ENCODE data around the gene ROR2.

ROR2 gene

DNA sequence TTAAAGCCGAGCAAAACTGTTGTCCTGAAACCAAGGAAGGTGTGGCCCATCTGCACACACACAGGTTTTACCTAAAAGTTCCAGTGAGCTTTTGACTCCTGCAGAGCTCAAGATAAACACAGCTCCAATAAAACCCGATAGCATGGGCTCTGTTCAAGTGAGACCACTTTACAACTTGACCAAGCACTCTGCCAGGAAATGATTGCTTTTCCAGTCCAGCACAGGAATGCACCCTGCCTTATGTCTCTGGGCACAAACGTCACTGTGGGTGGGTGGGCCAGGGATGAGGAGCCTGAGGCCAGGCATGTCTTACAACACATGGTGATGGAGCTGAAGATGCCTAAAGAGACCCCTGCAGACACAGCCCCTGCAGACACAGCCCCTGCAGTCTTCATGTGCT lies 115.3 kb downstream of the ROR2 start:
- Histone ChIP-seq H3K79me2 (ENCODE audit: insufficient read depth, low read length) (no peaks in the 10 kb centered on the region), H3K9me3 (ENCODE audit: insufficient read depth, low read depth, low read length) (no peaks in the 10 kb centered on the region), H4K20me1 (ENCODE audit: insufficient read depth, low read length, poor library complexity, severe bottlenecking) (no peaks in the 10 kb centered on the region), H3K4me3 (ENCODE audit: low read length, poor library complexity, severe bottlenecking) (no peak overlapping the region), H3K36me3 (ENCODE audit: insufficient read depth, low read length) (no peaks in the 10 kb centered on the region), H3K27me3 (ENCODE audit: insufficient read depth, low read length, poor library complexity, severe bottlenecking) (no peaks in the 10 kb centered on the region), H3F3A (ENCODE audit: low read depth) (no peaks in the 10 kb centered on the region), H3K9ac (ENCODE audit: low read depth, low read length, poor library complexity, severe bottlenecking) (no peak overlapping the region), H3K4me1 (ENCODE audit: insufficient read depth, low read length, poor library complexity, severe bottlenecking) (no peaks in the 10 kb centered on the region), H3K4me2 (ENCODE audit: low read depth, low read length, poor library complexity, severe bottlenecking) (no peak overlapping the region), H2AFZ (ENCODE audit: low read length) (no peak overlapping the region), H3K9me2 (replicated peaks; ENCODE audit: low read depth, low read length) (no peaks in the 10 kb centered on the region)
- TF ChIP-seq EZH2phosphoT487 (IDR thresholded peaks at IDR 0.05; ENCODE audit: borderline replicate concordance) (no peak), CTCF (conservative IDR thresholded peaks at IDR 0.05; ENCODE audit: low read length) (no peak)

DNA sequence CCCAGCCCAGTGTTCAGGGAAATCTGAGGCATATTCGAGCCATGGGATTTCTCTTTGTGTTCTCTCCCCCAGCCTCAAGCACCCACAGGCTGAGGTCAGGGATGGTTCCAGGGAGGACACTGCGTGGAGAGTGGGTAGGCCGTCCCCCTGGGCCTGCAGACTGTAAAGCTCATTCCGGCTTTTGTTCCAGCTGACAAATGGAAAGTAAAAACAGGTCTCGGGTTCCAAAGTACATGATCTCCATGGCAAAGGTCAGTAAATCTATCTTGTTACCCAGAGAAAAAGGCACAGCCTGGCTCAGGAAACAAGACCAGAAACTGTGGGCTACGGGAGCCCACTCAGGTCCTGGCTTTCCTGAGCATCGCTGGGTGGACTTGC lies 116.2 kb downstream of the ROR2 start:
- H3K79me2 ChIP-seq (ENCODE audit: insufficient read depth, low read length) = no peaks in the 10 kb centered on the region
- H3K9ac ChIP-seq (ENCODE audit: low read depth, low read length, poor library complexity, severe bottlenecking) = no peak overlapping the region
- H3K36me3 ChIP-seq (ENCODE audit: insufficient read depth, low read length) = no peaks in the 10 kb centered on the region
- H3F3A ChIP-seq (ENCODE audit: low read depth) = no peaks in the 10 kb centered on the region
- H2AFZ ChIP-seq (ENCODE audit: low read length) = no peak overlapping the region
- H3K9me3 ChIP-seq (ENCODE audit: insufficient read depth, low read depth, low read length) = no peaks in the 10 kb centered on the region
- no peak overlapping the region for H3K4me2 ChIP-seq (ENCODE audit: low read depth, low read length, poor library complexity, severe bottlenecking)
- no peak for TF ChIP-seq CTCF (conservative IDR thresholded peaks at IDR 0.05; ENCODE audit: low read length)
- no peak for TF ChIP-seq EZH2phosphoT487 (IDR thresholded peaks at IDR 0.05; ENCODE audit: borderline replicate concordance)
- H3K9me2 ChIP-seq (replicated peaks; ENCODE audit: low read depth, low read length) = no peaks in the 10 kb centered on the region
- H3K4me3 ChIP-seq (ENCODE audit: low read length, poor library complexity, severe bottlenecking) = no peak overlapping the region
- H4K20me1 ChIP-seq (ENCODE audit: insufficient read depth, low read length, poor library complexity, severe bottlenecking) = no peaks in the 10 kb centered on the region
- H3K27me3 ChIP-seq (ENCODE audit: insufficient read depth, low read length, poor library complexity, severe bottlenecking) = no peaks in the 10 kb centered on the region
- H3K4me1 ChIP-seq (ENCODE audit: insufficient read depth, low read length, poor library complexity, severe bottlenecking) = no peaks in the 10 kb centered on the region

DNA sequence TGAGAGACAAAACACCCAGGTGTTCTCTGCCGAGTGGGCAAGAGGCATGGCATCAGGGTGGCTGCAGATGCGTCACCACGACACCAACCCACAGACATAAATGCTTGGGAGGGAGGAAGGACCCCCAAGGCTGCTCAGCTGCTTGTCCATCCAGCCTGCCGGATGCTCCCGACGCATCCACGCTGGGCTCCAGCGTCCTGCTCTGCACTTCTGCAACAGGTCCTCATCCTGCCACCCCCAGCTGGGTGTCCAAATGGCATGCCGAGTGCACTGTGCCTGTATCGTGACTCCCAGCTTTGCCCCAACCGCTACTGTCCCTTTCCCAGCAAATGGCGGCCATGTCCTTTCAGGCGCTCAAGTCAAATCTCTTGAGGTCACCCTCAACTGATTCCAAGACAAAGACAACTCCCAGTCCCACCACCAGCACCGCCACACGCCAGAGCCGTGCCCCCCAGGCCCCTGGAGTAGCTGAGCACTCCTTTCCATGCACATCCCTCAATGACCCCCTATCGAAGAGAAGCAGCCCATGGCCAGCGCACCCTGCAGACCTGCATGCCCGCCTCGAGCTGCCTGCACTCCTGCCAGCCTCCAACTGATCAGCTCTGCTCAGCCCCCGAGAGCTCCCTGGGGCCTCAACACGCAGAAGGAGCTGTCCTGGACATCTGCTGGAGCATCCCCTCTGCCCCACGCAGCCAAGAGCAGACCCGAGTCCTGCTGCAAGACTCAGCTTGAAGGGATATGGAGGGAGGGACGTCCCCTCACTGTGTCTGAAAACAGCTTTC lies 116.7 kb downstream of the ROR2 start:
- Histone ChIP-seq H4K20me1 (ENCODE audit: insufficient read depth, low read length, poor library complexity, severe bottlenecking) (no peaks in the 10 kb centered on the region), H3K79me2 (ENCODE audit: insufficient read depth, low read length) (no peaks in the 10 kb centered on the region), H3K4me3 (ENCODE audit: low read length, poor library complexity, severe bottlenecking) (no peak overlapping the region), H3K4me2 (ENCODE audit: low read depth, low read length, poor library complexity, severe bottlenecking) (no peak overlapping the region), H3K27me3 (ENCODE audit: insufficient read depth, low read length, poor library complexity, severe bottlenecking) (no peaks in the 10 kb centered on the region), H3K4me1 (ENCODE audit: insufficient read depth, low read length, poor library complexity, severe bottlenecking) (no peaks in the 10 kb centered on the region), H3K9me2 (replicated peaks; ENCODE audit: low read depth, low read length) (no peaks in the 10 kb centered on the region), H3F3A (ENCODE audit: low read depth) (no peaks in the 10 kb centered on the region), H3K9me3 (ENCODE audit: insufficient read depth, low read depth, low read length) (no peaks in the 10 kb centered on the region), H3K9ac (ENCODE audit: low read depth, low read length, poor library complexity, severe bottlenecking) (no peak overlapping the region), H3K36me3 (ENCODE audit: insufficient read depth, low read length) (no peaks in the 10 kb centered on the region), H2AFZ (ENCODE audit: low read length) (no peak overlapping the region)
- no peak for TF ChIP-seq CTCF (conservative IDR thresholded peaks at IDR 0.05; ENCODE audit: low read length)
- TF ChIP-seq EZH2phosphoT487 (IDR thresholded peaks at IDR 0.05; ENCODE audit: borderline replicate concordance) = no peak
